HepG2 (cell line): ENCODE measurements around the gene ZCCHC3. TPM values are rescaled to one million over a fixed set of nuclear protein-coding genes. Genes with fewer than 3 reads are reported as not detected.
A peak's percentile ranks its signal among the peaks of the same experiment; 100 is the strongest.

ENCODE experiments used
- ATAC-seq: fragments of 200-7000 bp; cut with Tn5 transposase; 3 replicates; pipeline ENCODE4 v1.9.1; 2020; ENCODE audit warnings: mild to moderate bottlenecking, moderate library complexity
- BruUV-seq: library from RNA; stranded (reverse); fragments of 400-500 nt; replicated peaks from 2 replicates; lab custom pipeline; 2021; lab: Mats Ljungman, UMichigan
- CTCF ChIA-PET: fragments of 300-600 bp; formaldehyde crosslinking; extraction: SDS; loops from one replicate; lab custom pipeline; 2021; ENCODE audit warnings: low total read pairs, inconsistent platforms, low intra/inter-chr PET ratio; lab: Yijun Ruan, JAX
- POLR2A ChIA-PET: fragments of 350-600 bp; sonication (Branson Sonifier 250); formaldehyde crosslinking; loops from one replicate; lab custom pipeline; 2020; ENCODE audit warnings: antibody characterized with exemption, inconsistent platforms; lab: Yijun Ruan, JAX
- DNase-seq: peaks from one replicate; pipeline ENCODE4 v3.0.0-alpha.2; 2015; ENCODE audit warnings: low spot score
- FAIRE-seq: peaks from 3 replicates; lab custom pipeline; 2011; peaks lifted over from hg19 to GRCh38; lab: Jason Lieb, UNC
- H2AFZ ChIP-seq: one replicate; pipeline ENCODE4 v1.6.1; 2011; ENCODE audit warnings: low read length, inconsistent platforms
- H3K27ac ChIP-seq: fragments of 300-600 bp; 3 replicates; pipeline ENCODE4 v1.8.0; 2011; ENCODE audit warnings: mixed run types, mild to moderate bottlenecking, mixed read lengths, low read length, inconsistent platforms; ENCODE audit not compliant: insufficient read depth; ENCODE audit errors: extremely low read length
- H3K27me3 ChIP-seq, 2 experiments: fragments of 200-600 bp in 1 of 2; 2 replicates in 1 of 2; 3 replicates in 1 of 2; pipeline versions ENCODE4 v1.6.0 to v1.8.0; 2011; ENCODE audit warnings: low read length in 2 of 2, mild to moderate bottlenecking in 2 of 2, moderate library complexity in 2 of 2, inconsistent platforms in 1 of 2; ENCODE audit not compliant: insufficient read depth in 2 of 2, control insufficient read depth in 1 of 2
- H3K36me3 ChIP-seq, 2 experiments: fragments of 200-600 bp in 1 of 2; replicated peaks in 1 of 2; 2 replicates in 1 of 2; 3 replicates in 1 of 2; pipeline versions ENCODE4 v1.5.1 to v1.8.0; 2011; ENCODE audit warnings: low read length in 2 of 2, inconsistent platforms in 1 of 2; ENCODE audit not compliant: insufficient read depth in 2 of 2, control insufficient read depth in 1 of 2
- H3K4me1 ChIP-seq: 2 replicates; pipeline ENCODE4 v1.5.1; 2012; ENCODE audit warnings: low read length, inconsistent platforms; ENCODE audit not compliant: insufficient read depth
- H3K4me2 ChIP-seq: 2 replicates; pipeline ENCODE4 v1.6.0; 2011; ENCODE audit warnings: low read depth, low read length, inconsistent platforms
- H3K4me3 ChIP-seq, 3 experiments: fragments of 200-600 bp in 1 of 3; sonication (generic), shearing (Covaris generic) in 1 of 3; replicated peaks in 1 of 3; 2 replicates each; pipeline ENCODE4 v1.5.1; 2011 to 2016; ENCODE audit warnings: low read length in 3 of 3, inconsistent platforms in 2 of 3, low read depth in 2 of 3, mild to moderate bottlenecking in 2 of 3, control low read depth in 1 of 3, mixed read lengths in 1 of 3; ENCODE audit not compliant: insufficient read depth in 1 of 3
- H3K79me2 ChIP-seq: one replicate; pipeline ENCODE4 v1.6.1; 2011; ENCODE audit warnings: low read length, inconsistent platforms; ENCODE audit not compliant: insufficient read depth
- H3K9ac ChIP-seq: 2 replicates; pipeline ENCODE4 v1.6.0; 2011; ENCODE audit warnings: mild to moderate bottlenecking, low read depth, low read length, inconsistent platforms; ENCODE audit not compliant: insufficient read depth
- H3K9me3 ChIP-seq: 2 replicates; pipeline ENCODE4 v1.5.1; 2012; ENCODE audit warnings: mild to moderate bottlenecking, low read length
- H4K20me1 ChIP-seq: 2 replicates; pipeline ENCODE4 v1.6.0; 2011; ENCODE audit warnings: inconsistent platforms, mild to moderate bottlenecking, low read length, moderate library complexity; ENCODE audit not compliant: insufficient read depth
- ATF6 ChIP-seq: sonication (generic); formaldehyde crosslinking; conservative IDR thresholded peaks from 2 replicates; pipeline ENCODE4 v1.4.0; 2020; ENCODE audit warnings: missing genetic modification reagents
- BRD4 ChIP-seq: sonication (generic); formaldehyde crosslinking; IDR thresholded peaks from 2 replicates; pipeline ENCODE4 v1.4.0; 2020; ENCODE audit warnings: missing genetic modification reagents
- FOXC1 ChIP-seq: sonication (generic); formaldehyde crosslinking; IDR thresholded peaks from 2 replicates; pipeline ENCODE4 v1.8.0; 2022; ENCODE audit warnings: mild to moderate bottlenecking, missing genetic modification reagents, borderline replicate concordance
- GFI1 ChIP-seq: sonication (generic); formaldehyde crosslinking; IDR thresholded peaks from 2 replicates; pipeline ENCODE4 v1.5.0; 2020; ENCODE audit warnings: missing genetic modification reagents, mild to moderate bottlenecking, borderline replicate concordance
- HMG20A ChIP-seq: IDR thresholded peaks from 2 replicates; pipeline ENCODE4 v1.6.1; 2016; ENCODE audit warnings: borderline replicate concordance
- MIER3 ChIP-seq: IDR thresholded peaks from 2 replicates; pipeline ENCODE4 v1.6.1; 2016; ENCODE audit warnings: missing compliant biosample characterization, borderline replicate concordance
- TFDP1 ChIP-seq: IDR thresholded peaks from 2 replicates; pipeline ENCODE4 v1.6.1; 2016; ENCODE audit warnings: missing compliant biosample characterization, missing genetic modification reagents, borderline replicate concordance
- ZNF232 ChIP-seq: sonication (generic); formaldehyde crosslinking; IDR thresholded peaks from 2 replicates; pipeline ENCODE4 v1.4.0; 2020; ENCODE audit warnings: missing genetic modification reagents, borderline replicate concordance
- ZNF281 ChIP-seq: sonication (generic); formaldehyde crosslinking; IDR thresholded peaks from 2 replicates; pipeline ENCODE4 v1.4.0; 2020; ENCODE audit warnings: missing genetic modification reagents, borderline replicate concordance
- ZNF878 ChIP-seq: sonication (generic); formaldehyde crosslinking; IDR thresholded peaks from 2 replicates; pipeline ENCODE4 v1.8.1; 2023; ENCODE audit warnings: mild to moderate bottlenecking, missing genetic modification reagents, moderate library complexity
- WGBS: methylation state at CpG from one replicate; pipeline ENCODE4 v1.1.6; 2017; ENCODE audit warnings: low lambda C conversion rate; 5-methylcytosine and 5-hydroxymethylcytosine counted together
- in situ Hi-C: cut with HindIII; loops from 2 replicates; pipeline ENCODE4 v1.10.0; 2017; ENCODE audit warnings: low pct_unique_long_range_greater_than_20kb; ENCODE audit not compliant: extremely low pct_ligation_motif_present
- intact Hi-C: fragments of 100-400 bp; cut with micrococcal nuclease; formaldehyde crosslinking; loops from one replicate; pipeline ENCODE4 v1.10.0; 2022; ENCODE audit not compliant: unreplicated experiment
- polyA plus RNA-seq, 8 experiments: library from polyadenylated mRNA; depleted of rRNA in 3 of 8; stranded (reverse) in 7 of 8; unstranded in 1 of 8; fragments of >200 nt; fragmentation: Illumina TruSeq in 4 of 8; extraction: Trizol in 4 of 8; gene quantifications; 2 replicates each; pipeline versions ENCODE4 v1.2.1 to v1.2.3, GENCODE V29; 2011 to 2016; ENCODE audit warnings: low read depth in 4 of 8, missing spikeins in 1 of 8, mixed read lengths in 1 of 8; ENCODE audit not compliant: insufficient read depth in 1 of 8
- total RNA-seq, 5 experiments: library from RNA; depleted of rRNA; stranded (reverse); fragments of >200 nt; fragmentation: Illumina TruSeq; extraction: Trizol; gene quantifications; 2 replicates each; pipeline ENCODE4 v1.2.3, GENCODE V29; 2016; ENCODE audit warnings: low read depth in 1 of 5
- TF ChIP-seq, protein P1 (sequence below): sonication (generic); formaldehyde crosslinking; IDR thresholded peaks from 2 replicates; pipeline ENCODE4 v1.4.0; 2020; ENCODE audit warnings: missing genetic modification reagents

ZCCHC3 gene
- total and polyA plus RNA-seq, 2 of the 13 experiments (the other 11 are each of a cell fraction or from before 2014, with no cell fraction given) = 46.6 to 63.0 TPM

DNA sequence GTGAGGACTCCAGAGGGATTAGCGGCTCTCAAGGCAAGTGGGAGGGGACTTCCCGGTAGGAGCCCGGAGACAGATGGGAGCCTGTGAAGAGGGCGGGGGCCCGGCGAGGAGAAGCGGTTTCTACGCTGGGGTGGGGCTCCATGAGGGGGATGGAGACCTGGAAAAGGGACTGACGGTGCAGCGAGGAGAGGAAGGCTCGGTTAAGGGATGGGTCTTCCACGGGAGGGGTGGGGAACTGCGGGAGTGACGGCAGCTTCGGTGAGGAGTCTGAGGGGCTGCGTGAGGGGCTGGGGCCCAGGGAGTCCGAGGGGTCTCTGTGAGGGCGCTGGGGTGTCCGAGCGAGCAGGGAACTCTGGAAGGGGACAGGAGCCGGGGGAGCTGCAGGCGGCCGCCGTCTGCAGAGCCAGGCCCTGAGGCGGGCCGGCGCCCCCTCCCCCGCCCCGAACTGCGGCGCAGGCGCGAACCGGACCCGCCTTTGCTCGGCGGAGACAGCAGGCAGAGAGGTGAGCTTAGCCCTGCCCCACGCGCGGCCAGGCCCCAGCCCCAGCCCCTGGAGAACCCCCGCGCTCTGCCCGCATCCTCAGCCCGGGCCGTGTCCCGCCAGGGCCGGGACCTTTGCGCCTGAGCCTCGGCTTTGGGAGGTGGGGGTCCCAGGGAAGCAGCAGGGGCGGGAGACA lies 49.4 kb downstream of the ZCCHC3 start, which contains the start of gene NRSN2 (continued):
- peak; percentile 76; the same call in 1 of the 2 replicates for TF ChIP-seq ZNF232 (CRISPR knock-in tag)
- TF ChIP-seq ZNF281 (CRISPR knock-in tag) = peak; percentile 58; the same call in 1 of the 2 replicates
- no peak; the same call in 1 of the 2 replicates for TF ChIP-seq BRD4 (CRISPR knock-in tag)
- no peak for TF ChIP-seq HMG20A (CRISPR knock-in tag)
- TF ChIP-seq MIER3 = no peak
- TF ChIP-seq ATF6 (CRISPR knock-in tag) = peak; percentile 67; the same call in 1 of the 2 replicates

DNA sequence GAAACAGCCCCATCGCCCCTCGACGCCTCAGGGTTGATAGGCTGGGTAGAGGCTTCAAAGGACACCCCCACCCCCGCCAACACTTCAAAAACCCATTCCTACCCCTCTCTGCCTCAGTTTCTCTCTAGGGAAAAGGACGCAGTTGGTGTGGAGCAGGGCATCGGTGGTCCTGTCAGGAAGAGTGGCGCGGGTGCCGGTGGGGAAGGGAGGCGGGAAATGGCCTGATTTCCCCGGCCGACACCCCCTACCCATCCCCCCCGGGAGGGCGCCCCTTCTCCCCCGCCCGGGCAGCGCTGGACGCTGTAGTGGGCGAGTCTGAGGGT lies 49.9 kb downstream of the ZCCHC3 start:
- Histone ChIP-seq H3K4me3 (peak overlapping the region; percentile 63 to 88 (median 87)), H3K36me3 (peaks cover 4 to 15% of the 10 kb centered on the region in 2 experiments; a peak in 3 of 5 replicates), H3K9me3 (no peaks in the 10 kb centered on the region), H3K27me3 (no peaks in the 10 kb centered on the region), H3K27ac (peak overlapping the region; percentile 81), H3K4me1 (peaks cover 34% of the 10 kb centered on the region), H3K4me2 (peak overlapping the region; percentile 93), H3K79me2 (peaks cover 10% of the 10 kb centered on the region), H3K9ac (peak overlapping the region; percentile 77), H2AFZ (no peak overlapping the region), H4K20me1 (no peaks in the 10 kb centered on the region)
- in situ Hi-C loops (no loop called here), intact Hi-C loops (loop anchor here (2.0 kb wide), 1 partner anchor 16 kb away; no protein-coding TSS in a partner anchor)
- no peak for FAIRE-seq
- no peak for DNase-seq
- CTCF ChIA-PET = no interaction called here
- WGBS = 0% methylated on average over 19 of the region's 19 CpGs
- POLR2A ChIA-PET = interaction anchor here (0.9 to 5.9 kb wide), 42 partner anchors 9 to 328 kb away, joined by 3 to 107 read pairs (median 7); partner anchors contain the start of genes CSNK2A1, RBCK1, SCRT2 and SOX12
- ATAC-seq = no peak; the same call in 2 of the 3 replicates
- TSS peak; percentile 51 for BruUV-seq
- TF ChIP-seq ZNF878 (CRISPR knock-in tag) (no peak), GFI1 (no peak), TFDP1 (CRISPR knock-in tag) (no peak), FOXC1 (CRISPR knock-in tag) (no peak; the same call in 1 of the 2 replicates)
- TF ChIP-seq, protein P1, sequence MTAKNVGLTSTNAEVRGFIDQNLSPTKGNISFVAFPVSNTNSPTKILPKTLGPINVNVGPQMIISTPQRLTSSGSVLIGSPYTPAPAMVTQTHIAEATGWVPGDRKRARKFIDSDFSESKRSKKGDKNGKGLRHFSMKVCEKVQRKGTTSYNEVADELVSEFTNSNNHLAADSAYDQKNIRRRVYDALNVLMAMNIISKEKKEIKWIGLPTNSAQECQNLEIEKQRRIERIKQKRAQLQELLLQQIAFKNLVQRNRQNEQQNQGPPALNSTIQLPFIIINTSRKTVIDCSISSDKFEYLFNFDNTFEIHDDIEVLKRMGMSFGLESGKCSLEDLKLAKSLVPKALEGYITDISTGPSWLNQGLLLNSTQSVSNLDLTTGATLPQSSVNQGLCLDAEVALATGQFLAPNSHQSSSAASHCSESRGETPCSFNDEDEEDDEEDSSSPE (CRISPR knock-in tag) = peak; percentile 25
